Measurements from ENCODE around the gene KRTAP9-1. TPM values are rescaled to one million over a fixed set of nuclear protein-coding genes. Genes with fewer than 3 reads are reported as not detected.
"Not testable (repeated sequence)": the region's sequence is repeated elsewhere in the genome, so short reads cannot be mapped to it uniquely, and the experiment has no call there.

Gene KRTAP9-1
- total RNA-seq, 4 donors from 2014 or later = not detected

- H3K27ac ChIP-seq = no peak overlapping the region
- no peak overlapping the region for H3K4me3 ChIP-seq
- H3K27me3 ChIP-seq = no peaks in the 10 kb centered on the region
- DNase-seq = no peak
- no peaks in the 10 kb centered on the region for H3K36me3 ChIP-seq
- intact Hi-C loops (cut with DNase I) = no loop called here
- H3K9me3 ChIP-seq = peaks cover 0 to 14% (median 14%) of the 10 kb centered on the region in 3 donors
- H3K4me1 ChIP-seq = no peaks in the 10 kb centered on the region
- WGBS, 2 donors = 88 to 93% methylated on average over 2 of the region's 2 CpGs
- no peak for TF ChIP-seq CTCF (IDR thresholded peaks at IDR 0.05)
- TF ChIP-seq POLR2A (IDR thresholded peaks at IDR 0.05) = no peak
Measured at GRCh38 chr17:41147531-41148204, 42.0 kb upstream of the KRTAP9-1 start.

- H3K27ac ChIP-seq; H3K9me3 ChIP-seq; DNase-seq; H3K4me1 ChIP-seq; intact Hi-C loops (cut with DNase I); H3K36me3 ChIP-seq; H3K27me3 ChIP-seq; H3K4me3 ChIP-seq: not testable (repeated sequence)
- 76 to 82% methylated on average over 7 to 8 of the region's 10 CpGs for WGBS, 2 donors
Measured at GRCh38 chr17:41148971-41149651, 40.6 kb upstream of the KRTAP9-1 start.

GRCh38 chr17:41149652-41149985 is 40.1 kb upstream of the KRTAP9-1 start, which contains the start of gene KRTAP4-5:
Gene KRTAP4-5 (minus strand): TSS chr17:41149825. CDS start chr17:41149767, 58 bp downstream.
- 69% methylated on average over 2 of the region's 2 CpGs; no CpG with 5 or more reads in 1 of the 2 donors for WGBS, 2 donors
- H3K4me1 ChIP-seq = no peaks in the 10 kb centered on the region
- no peaks in the 10 kb centered on the region for H3K9me3 ChIP-seq
- DNase-seq = no peak
- H3K4me3 ChIP-seq = no peak within 1 kb of the TSS
- no peaks in the 10 kb centered on the region for H3K27me3 ChIP-seq
- TF ChIP-seq CTCF (IDR thresholded peaks at IDR 0.05) (no peak), POLR2A (IDR thresholded peaks at IDR 0.05) (no peak)
- no peak within 1 kb of the TSS for H3K27ac ChIP-seq
- intact Hi-C loops (cut with DNase I) = no loop called here
- H3K36me3 ChIP-seq = no peaks in the 10 kb centered on the region

- no peak for DNase-seq
- 79 to 84% methylated on average over 4 of the region's 4 CpGs for WGBS, 2 donors
- Histone ChIP-seq H3K36me3 (no peaks in the 10 kb centered on the region), H3K4me1 (no peaks in the 10 kb centered on the region), H3K27ac (no peak overlapping the region), H3K4me3 (no peak overlapping the region), H3K9me3 (no peaks in the 10 kb centered on the region), H3K27me3 (no peaks in the 10 kb centered on the region)
- intact Hi-C loops (cut with DNase I) = no loop called here
- TF ChIP-seq POLR2A (IDR thresholded peaks at IDR 0.05) (no peak), CTCF (IDR thresholded peaks at IDR 0.05) (no peak)
Measured at GRCh38 chr17:41150026-41150425, 39.7 kb upstream of the KRTAP9-1 start.

GRCh38 chr17:41151525-41151924 is 38.2 kb upstream of the KRTAP9-1 start:
- H3K4me3 ChIP-seq = no peak overlapping the region
- 72 to 73% methylated on average over 2 of the region's 2 CpGs for WGBS, 2 donors
- no peaks in the 10 kb centered on the region for H3K27me3 ChIP-seq
- TF ChIP-seq CTCF (IDR thresholded peaks at IDR 0.05) = no peak
- no peak for TF ChIP-seq POLR2A (IDR thresholded peaks at IDR 0.05)
- H3K4me1 ChIP-seq = no peaks in the 10 kb centered on the region
- H3K27ac ChIP-seq = no peak overlapping the region
- DNase-seq = no peak
- H3K9me3 ChIP-seq = no peaks in the 10 kb centered on the region
- intact Hi-C loops (cut with DNase I) = no loop called here
- H3K36me3 ChIP-seq = no peaks in the 10 kb centered on the region
